Sigmoid colon (tissue), 4 donors: Measurements from ENCODE around the gene CNOT9.

Experiments used
- EP300 ChIP-seq, 4 donors: sonication (generic); formaldehyde crosslinking; IDR thresholded peaks; one replicate each; pipeline ENCODE4 v1.6.1; 2017; ENCODE audit warnings: antibody characterized with exemption in 4 of 4
- POLR2A ChIP-seq, 2 donors: fragments of 450-650 bp; IDR thresholded peaks; one replicate each; pipeline ENCODE4 v1.6.1; 2016; ENCODE audit warnings: antibody characterized with exemption in 2 of 2, mild to moderate bottlenecking in 2 of 2, moderate library complexity in 2 of 2
- POLR2AphosphoS5 ChIP-seq, 4 donors: sonication (generic); formaldehyde crosslinking; IDR thresholded peaks; one replicate each; pipeline ENCODE4 v1.6.1; 2017; ENCODE audit warnings: antibody characterized with exemption in 4 of 4
- TF ChIP-seq, protein P1 (sequence below), 4 experiments: fragments of 450-650 bp in 3 of 4; fragments of 200-600 bp in 1 of 4; IDR thresholded peaks; one replicate each; pipeline ENCODE4 v1.5.1; 2016 to 2019; ENCODE audit warnings: antibody characterized with exemption in 4 of 4, mild to moderate bottlenecking in 3 of 4, moderate library complexity in 2 of 4

DNA sequence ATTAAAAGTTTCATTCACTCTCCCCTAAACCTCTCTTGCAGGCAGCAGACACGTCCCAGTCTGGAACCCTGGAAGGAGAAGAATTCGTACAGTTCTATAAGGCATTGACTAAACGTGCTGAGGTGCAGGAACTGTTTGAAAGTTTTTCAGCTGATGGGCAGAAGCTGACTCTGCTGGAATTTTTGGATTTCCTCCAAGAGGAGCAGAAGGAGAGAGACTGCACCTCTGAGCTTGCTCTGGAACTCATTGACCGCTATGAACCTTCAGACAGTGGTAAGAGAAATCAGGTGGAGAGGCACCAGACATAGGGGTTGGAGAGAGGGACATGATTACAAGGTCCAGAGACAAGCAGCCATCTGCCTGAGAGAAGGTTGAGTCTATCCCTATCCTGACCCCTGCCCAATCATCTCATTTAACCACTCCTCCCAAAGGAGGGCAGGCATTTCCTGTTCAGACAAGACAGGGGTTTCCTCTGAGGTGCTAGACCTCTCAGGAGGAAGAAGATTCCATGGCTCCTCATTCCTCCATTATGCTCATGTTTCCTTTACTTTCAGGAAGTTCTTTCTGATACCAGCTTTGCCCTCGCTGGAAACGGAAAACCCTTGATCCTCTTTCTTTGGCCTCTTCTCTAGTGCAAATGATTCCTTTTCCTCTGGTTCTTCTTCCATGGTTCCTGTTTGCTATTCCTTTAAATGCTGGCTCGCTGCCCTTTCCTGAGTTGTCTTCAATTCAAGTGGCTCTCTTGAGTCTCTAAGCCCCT is 54.1 kb downstream of the CNOT9 start:
- TF ChIP-seq POLR2AphosphoS5 (IDR thresholded peaks at IDR 0.05), result no peak
- TF ChIP-seq, protein P1, sequence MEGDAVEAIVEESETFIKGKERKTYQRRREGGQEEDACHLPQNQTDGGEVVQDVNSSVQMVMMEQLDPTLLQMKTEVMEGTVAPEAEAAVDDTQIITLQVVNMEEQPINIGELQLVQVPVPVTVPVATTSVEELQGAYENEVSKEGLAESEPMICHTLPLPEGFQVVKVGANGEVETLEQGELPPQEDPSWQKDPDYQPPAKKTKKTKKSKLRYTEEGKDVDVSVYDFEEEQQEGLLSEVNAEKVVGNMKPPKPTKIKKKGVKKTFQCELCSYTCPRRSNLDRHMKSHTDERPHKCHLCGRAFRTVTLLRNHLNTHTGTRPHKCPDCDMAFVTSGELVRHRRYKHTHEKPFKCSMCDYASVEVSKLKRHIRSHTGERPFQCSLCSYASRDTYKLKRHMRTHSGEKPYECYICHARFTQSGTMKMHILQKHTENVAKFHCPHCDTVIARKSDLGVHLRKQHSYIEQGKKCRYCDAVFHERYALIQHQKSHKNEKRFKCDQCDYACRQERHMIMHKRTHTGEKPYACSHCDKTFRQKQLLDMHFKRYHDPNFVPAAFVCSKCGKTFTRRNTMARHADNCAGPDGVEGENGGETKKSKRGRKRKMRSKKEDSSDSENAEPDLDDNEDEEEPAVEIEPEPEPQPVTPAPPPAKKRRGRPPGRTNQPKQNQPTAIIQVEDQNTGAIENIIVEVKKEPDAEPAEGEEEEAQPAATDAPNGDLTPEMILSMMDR (IDR thresholded peaks at IDR 0.05), result no peak
- TF ChIP-seq POLR2A (IDR thresholded peaks at IDR 0.05), result no peak
- TF ChIP-seq EP300 (IDR thresholded peaks at IDR 0.05), result no peak
